NCI-H226 (cell line): Measurements from ENCODE around the gene GATA2.
A peak's percentile ranks its signal among the peaks of the same experiment; 100 is the strongest.

Experiments used
- DNase-seq: peaks from one replicate; pipeline ENCODE4 v3.0.0-alpha.2; 2015

Gene GATA2

DNA sequence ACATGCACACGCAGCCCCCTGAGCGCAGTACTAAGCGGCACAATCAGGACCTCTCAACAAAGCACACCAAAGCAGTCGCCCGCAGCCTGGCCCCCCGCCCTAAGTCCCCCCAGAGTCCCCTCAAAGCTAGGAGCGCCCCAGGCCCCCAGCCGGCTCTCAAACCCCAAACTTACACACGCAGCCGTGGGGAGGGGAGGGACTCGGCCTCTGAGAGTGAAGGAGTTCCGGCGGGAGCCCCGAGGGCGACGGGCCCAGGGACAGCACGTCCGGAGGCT, 5.5 kb downstream of the GATA2 start:
- no peak for DNase-seq

GRCh38 chr3:128486681-128487537, 6.1 kb downstream of the GATA2 start:
- peak; percentile 20 for DNase-seq

DNA sequence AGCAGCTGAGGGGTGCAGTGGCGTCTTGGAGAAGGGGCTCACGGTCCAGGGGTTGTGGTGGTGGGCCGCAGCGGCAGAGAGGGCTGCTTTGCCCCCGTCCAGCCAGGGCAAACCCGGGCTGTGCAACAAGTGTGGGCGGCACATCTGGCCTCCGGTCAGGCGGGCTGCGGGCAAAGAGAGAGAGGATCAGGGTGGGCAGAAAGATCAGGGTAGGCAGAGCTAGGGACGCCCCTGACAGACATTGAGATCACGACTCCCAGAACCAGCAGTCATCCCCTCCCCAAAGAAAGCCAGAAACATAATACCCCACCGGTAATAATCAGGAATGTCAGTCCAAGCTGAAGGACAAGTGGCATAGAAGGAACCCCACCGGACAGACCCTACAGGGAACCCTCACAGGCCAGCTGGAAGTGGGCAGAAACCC, 6.8 kb downstream of the GATA2 start:
- no peak for DNase-seq

DNA sequence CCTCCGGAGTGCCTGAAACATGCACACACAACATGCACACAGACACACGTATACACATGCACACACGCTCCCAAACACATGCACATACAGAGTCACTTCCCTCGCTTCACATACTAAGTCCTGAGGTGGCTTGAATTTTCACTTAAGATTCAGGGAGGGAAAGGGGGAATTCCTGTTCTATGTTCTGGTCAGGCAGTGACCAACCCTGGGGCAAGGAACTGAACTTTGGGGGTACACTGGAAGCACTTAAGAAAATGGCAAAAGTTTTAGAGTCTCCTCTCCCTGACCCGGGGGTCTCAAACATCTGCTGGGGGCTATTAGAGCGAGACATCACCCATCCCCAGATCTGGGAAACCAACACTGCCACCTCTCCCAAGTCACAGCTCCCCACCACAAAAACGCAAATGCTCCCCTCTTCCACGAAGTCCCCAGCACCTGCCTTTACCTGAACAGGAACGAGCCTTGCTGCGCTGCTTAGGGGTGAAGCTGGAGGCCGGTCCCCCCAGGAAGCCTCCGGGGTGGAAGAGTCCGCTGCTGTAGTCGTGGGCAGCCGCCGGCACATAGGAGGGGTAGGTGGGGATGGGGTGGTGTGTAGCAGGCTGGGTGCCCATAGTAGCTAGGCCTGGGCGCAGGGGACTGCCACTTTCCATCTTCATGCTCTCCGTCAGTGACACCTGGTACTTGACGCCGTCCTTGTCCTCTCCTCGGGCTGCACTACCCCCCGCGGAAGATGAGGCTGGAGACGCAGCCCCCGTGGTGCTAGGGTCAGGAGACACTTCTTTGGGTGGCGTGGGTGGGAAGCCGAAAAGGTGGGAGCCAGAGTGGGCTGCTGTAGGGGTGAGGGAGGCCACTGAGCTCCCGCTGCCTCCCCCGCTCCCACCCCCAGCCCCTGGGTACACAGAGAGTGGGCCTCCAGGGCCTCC, 7.5 kb downstream of the GATA2 start:
- DNase-seq: no peak

DNA sequence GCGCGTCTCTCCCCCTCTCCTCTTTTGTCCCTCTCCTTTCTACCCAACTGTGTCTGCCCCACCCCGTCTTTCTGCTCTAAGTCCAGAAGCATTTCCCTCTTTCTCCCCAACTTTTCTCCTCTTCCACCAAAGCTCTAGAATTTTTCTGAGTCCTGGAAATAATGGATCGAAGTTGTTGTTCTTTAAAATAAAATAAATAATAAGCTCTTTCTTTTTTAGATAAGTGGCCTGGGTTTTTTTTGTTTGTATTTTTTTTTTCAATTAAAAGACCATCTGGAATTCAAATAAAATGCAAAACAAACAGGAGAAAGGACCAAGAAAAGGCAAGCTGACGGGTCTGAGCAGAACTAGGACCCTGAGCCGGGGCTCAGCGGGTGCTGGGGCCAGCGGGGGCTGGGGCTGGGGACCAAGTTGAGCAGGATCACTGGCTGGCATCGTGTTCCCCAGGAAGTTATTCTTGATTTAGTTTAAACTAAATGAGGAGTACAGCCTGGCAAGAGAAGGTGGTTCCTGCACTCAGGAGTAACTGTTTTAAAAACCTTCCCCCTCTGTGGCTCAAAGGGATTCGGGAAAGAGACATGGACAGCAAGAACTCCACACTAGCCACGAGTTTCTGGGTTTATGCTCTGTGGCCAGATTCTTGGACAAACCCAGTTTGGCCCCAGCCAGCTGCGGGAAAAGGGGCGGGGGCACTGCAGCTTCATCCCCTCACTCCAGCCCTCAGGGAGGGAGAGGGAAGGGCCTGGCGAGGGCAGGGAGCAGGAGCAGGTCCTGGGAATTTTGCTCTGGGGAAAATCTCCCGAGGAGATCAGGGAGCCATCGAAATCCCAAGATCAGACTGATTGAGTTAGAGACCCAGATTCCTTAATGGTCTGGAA, 8.4 kb downstream of the GATA2 start:
- no peak for DNase-seq

DNA sequence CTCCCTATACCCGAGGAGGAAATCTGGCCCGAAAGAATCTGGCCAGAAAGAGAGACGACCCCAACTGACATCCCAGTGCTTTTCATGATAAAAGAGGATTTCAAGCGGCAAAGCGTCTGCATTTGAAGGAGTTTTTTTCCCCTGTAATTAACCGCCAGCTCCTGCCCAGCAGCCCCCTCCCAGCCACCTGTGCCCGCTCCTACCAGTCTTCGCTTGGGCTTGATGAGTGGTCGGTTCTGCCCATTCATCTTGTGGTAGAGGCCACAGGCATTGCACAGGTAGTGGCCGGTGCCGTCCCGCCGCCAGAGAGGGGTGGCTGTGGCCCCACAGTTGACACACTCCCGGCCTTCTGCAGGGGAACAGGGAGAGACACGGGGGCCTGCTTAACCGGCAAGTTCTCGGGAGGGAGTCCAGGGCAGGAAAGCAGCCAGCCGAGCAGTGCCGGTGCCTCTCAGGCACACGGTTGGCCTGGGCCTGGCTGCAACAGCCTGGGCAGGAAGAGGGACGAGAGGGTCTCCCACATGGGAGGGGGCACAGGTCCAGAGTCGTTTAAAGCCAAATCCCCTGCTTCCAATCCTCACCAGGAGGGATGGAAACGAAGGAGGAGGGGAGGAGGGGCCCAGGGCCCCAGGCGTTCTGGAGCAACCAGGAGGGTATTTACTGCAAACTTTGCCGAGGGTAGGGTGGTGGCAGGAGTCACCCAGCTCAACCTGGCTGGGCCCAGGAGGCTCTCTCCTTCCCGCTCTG, 9.2 kb downstream of the GATA2 start:
- no peak for DNase-seq

DNA sequence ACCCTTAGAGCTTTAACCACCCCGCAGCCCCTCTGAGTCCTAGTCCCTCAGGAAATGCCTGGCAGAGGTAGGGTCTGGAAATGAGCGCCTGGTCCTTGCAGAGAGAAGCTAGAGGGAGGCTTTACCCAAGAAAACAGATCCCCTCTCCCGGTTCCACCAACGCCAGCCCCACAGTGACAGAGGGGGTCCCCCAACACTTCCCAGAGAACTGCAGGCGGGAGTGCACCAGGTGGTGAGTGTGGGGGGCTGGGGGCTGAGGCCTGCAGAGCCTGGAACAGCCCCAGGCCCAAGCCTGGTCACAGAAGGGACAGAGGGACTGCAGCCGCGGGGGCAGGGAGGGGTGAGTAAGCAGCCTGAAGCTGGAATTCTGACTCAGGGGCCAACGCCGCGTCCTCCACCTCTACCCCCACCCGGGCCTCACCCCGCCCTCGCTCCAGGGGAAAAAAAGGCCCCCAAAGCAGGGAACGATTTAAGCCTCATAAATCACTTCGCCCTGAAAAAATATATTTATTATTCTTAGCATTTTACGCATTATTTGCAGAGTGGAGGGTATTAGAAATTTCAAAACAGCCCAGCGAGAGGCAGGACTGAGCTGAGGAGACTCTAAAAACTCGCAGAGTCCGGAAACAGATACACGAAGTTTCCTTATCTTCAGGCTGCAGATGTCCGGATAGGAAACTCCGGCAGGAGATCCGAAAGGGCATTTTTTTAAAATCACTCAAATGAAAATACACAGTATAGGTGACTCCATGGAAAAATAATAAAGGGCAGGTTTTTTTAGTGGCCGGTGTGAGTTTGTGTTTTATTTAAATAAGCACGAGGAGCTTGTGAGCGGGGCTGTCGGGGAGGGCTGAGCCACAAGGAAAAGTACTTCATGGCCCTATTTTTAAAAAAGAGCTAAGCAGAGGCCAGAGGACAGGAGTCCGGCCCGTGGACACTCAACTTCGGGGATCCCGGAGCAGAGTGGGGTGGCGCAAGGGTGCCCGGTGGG, 10.0 kb downstream of the GATA2 start:
- DNase-seq: peak; percentile 54

GRCh38 chr3:128482175-128482574, 10.8 kb downstream of the GATA2 start:
- DNase-seq: no peak

- DNase-seq: no peak
These were observed 11.5 kb downstream of the GATA2 start for GRCh38 chr3:128481438-128481942.

- DNase-seq: no peak
These were observed 12.1 kb downstream of the GATA2 start for GRCh38 chr3:128480717-128481437.

- no peak for DNase-seq
These were observed 12.7 kb downstream of the GATA2 start for GRCh38 chr3:128480278-128480677.

DNA sequence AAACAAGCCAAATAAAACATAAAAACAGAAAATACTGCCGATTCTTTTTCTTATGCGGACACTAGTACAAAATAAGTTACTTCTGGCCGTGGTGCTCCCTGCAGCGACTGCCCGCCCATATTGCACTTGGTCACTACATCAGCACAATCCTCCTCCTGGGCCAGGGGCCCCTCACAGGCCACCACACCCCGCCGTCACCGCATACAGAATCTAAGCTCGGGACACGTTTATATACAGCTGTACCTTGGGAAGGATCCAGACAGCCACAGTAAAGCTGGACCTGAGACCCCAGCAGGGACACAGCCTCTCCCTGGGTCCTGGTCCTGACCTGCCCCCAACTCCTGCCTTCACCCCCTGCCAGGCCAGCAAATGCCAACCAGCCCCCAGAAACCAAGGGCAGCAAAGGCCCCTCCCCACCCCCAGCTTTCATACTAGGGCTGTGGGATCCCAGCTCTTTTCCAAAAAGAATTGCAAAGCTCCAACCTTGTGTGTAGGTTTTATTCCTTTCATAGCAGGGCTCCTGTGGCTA, 13.4 kb downstream of the GATA2 start:
- no peak for DNase-seq

GRCh38 chr3:128478576-128479506, 14.2 kb downstream of the GATA2 start:
- DNase-seq: no peak

DNA sequence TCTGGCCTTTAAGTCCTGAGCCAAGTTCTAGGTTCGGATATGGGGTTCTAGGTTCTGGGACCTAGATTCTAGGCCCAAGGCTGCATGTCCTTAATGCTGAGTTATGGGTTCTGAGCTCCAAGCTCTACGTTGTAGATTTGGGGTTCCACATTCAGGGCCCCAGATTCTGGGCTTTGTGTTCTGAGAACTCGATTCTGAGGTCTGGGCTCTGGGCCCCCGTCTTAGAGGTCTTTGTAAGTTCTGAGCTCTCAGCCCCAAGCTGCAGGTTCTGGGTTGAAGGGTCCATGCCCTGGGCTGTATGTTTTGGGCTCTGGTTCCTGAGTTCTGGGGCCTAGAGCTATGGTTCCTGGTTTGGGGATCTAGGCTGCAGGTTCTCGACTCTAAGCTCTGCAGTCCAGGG, 16.3 kb downstream of the GATA2 start:
- no peak for DNase-seq

DNA sequence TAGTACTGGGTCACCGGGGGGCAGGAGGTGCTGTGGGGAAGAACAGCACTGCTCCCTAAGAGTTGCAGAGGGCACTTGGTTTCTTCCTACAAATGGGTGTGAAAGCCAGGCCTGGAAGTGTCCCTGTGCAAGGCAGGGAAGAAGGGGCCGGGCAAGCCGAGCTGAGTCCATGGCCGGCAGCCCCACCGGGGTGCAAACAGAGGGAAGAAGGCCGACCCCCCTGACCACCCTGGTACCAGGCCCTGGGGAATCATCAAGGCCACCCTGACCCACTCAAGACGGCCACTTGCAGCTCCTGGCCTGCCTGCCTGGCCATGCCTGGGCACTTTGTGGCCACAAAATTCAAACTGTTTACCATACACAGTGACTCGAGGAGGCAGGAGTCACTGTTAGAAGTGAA, 17.6 kb downstream of the GATA2 start:
- no peak for DNase-seq

GRCh38 chr3:128473737-128474136, 19.3 kb downstream of the GATA2 start:
- DNase-seq: no peak

- no peak for DNase-seq
These were observed 19.9 kb downstream of the GATA2 start for GRCh38 chr3:128473180-128473519.

GRCh38 chr3:128472449-128473179, 20.4 kb downstream of the GATA2 start:
- DNase-seq: no peak
